ENCODE data around the gene RNF103. TPM values are rescaled to one million over a fixed set of nuclear protein-coding genes. Genes with fewer than 3 reads are reported as not detected.

Gene RNF103
- total RNA-seq, 3 donors from 2014 or later = 35.4 to 60.3 (median 37.4) TPM

DNA sequence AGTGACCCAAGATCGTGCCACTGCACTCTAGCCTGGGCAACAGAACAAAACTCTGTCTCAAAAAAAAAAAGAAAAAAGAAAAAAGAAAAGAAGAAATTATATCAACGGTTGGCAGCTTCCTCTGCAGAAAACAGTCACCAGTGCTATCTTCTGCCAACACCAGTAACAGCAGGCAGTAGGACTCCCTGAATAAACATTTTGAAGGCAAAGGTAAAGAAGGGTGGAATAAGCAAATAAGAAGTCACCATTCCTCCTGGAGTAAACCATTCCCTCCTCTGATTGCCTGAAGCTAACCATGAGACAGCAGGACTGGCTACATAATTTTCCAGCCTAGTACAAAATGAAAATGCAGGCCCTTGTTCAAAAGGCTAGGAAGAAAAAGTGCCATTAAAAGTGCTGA is 9.0 kb upstream of the RNF103 start:
- TF ChIP-seq POLR2AphosphoS5 (IDR thresholded peaks at IDR 0.05) (no peak), POLR2A (IDR thresholded peaks at IDR 0.05) (no peak)
- TF ChIP-seq, protein P1, sequence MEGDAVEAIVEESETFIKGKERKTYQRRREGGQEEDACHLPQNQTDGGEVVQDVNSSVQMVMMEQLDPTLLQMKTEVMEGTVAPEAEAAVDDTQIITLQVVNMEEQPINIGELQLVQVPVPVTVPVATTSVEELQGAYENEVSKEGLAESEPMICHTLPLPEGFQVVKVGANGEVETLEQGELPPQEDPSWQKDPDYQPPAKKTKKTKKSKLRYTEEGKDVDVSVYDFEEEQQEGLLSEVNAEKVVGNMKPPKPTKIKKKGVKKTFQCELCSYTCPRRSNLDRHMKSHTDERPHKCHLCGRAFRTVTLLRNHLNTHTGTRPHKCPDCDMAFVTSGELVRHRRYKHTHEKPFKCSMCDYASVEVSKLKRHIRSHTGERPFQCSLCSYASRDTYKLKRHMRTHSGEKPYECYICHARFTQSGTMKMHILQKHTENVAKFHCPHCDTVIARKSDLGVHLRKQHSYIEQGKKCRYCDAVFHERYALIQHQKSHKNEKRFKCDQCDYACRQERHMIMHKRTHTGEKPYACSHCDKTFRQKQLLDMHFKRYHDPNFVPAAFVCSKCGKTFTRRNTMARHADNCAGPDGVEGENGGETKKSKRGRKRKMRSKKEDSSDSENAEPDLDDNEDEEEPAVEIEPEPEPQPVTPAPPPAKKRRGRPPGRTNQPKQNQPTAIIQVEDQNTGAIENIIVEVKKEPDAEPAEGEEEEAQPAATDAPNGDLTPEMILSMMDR (IDR thresholded peaks at IDR 0.05) = no peak
- H3K9me3 ChIP-seq = no peaks in the 10 kb centered on the region

DNA sequence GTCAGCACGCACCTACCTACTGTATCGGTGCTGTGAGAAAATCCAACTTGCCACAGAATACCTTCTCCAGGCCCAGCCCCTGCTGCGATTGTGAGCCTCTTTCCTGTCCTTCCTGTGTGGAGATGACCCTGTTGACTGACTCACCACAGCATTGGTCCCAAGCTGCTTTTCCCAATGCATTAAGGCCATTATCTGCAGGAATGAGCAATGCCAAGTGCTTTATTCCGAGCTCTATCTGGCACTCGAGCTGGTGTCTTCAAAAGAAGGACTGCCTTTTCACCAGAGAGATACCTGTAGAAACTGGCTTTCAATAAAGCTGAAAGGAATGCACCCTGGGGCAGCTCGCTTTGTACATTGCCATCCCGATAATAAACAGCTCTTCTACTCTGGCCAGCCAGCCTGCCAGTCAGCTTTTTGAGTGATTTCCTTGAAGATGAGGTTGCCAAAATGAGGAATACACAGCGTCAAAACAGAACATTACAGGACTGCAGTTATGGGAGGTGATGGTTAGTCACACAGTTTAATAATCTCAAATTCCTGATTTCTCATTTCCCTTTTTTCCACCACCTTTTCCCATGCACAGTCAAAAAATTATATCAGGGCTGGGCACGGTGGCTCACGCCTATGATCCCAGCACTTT is 8.3 kb upstream of the RNF103 start:
- intact Hi-C loops (cut with DNase I; ENCODE audit: low total_unique reads) = no loop called here
- peak overlapping the region in 2 of 3 donors; percentile 27 to 49 for H3K4me3 ChIP-seq
- TF ChIP-seq, protein P1 (IDR thresholded peaks at IDR 0.05) = no peak
- TF ChIP-seq POLR2AphosphoS5 (IDR thresholded peaks at IDR 0.05) (no peak), POLR2A (IDR thresholded peaks at IDR 0.05) (no peak)
- no peaks in the 10 kb centered on the region for H3K9me3 ChIP-seq
- H3K27ac ChIP-seq = peak overlapping the region; percentile 66 to 86
- DNase-seq (ENCODE audit: low spot score in 2 of 2) = peak in 1 of 2 donors; percentile 54
- peaks cover 0 to 6% of the 10 kb centered on the region in 2 donors for H3K4me1 ChIP-seq
- no peaks in the 10 kb centered on the region for H3K27me3 ChIP-seq
- H3K36me3 ChIP-seq = no peaks in the 10 kb centered on the region

More for the DNA sequence above, 9.0 kb upstream of the RNF103 start:
- peaks cover 0 to 6% of the 10 kb centered on the region in 2 donors for H3K4me1 ChIP-seq
- no peak for DNase-seq (ENCODE audit: low spot score in 2 of 2)
- H3K27me3 ChIP-seq = no peaks in the 10 kb centered on the region
- intact Hi-C loops (cut with DNase I; ENCODE audit: low total_unique reads) = no loop called here
- peak overlapping the region; percentile 66 to 74 for H3K27ac ChIP-seq
- no peaks in the 10 kb centered on the region for H3K36me3 ChIP-seq
- no peak overlapping the region for H3K4me3 ChIP-seq

DNA sequence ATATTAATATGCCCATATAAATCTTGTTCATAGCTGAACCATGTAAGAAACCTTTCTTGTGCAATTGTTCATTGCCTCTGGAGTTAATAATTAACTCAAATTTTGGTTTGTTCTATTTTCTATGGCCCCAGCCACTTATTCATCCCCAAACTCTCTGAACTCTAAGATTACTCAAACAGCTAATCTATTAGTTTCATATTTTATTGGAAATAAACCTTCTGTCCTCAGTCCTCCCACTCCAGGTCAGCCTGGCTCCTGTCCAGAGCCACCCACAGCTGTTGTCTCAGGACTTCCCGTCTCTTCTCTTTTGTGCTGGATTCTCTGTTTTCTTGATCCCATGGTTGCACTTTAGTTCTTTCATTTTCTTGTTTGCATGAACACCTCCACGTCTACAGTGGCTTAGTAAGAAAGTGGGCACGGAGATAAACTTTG is 4.4 kb upstream of the RNF103 start:
- Histone ChIP-seq H3K27me3 (no peaks in the 10 kb centered on the region), H3K36me3 (no peaks in the 10 kb centered on the region), H3K4me3 (no peak overlapping the region), H3K4me1 (peaks cover 0 to 5% of the 10 kb centered on the region in 2 donors), H3K27ac (no peak overlapping the region), H3K9me3 (no peaks in the 10 kb centered on the region)
- TF ChIP-seq, protein P1 (IDR thresholded peaks at IDR 0.05) = no peak
- TF ChIP-seq POLR2AphosphoS5 (IDR thresholded peaks at IDR 0.05) (no peak), POLR2A (IDR thresholded peaks at IDR 0.05) (no peak)
- DNase-seq (ENCODE audit: low spot score in 2 of 2) = no peak
- intact Hi-C loops (cut with DNase I; ENCODE audit: low total_unique reads) = no loop called here

DNA sequence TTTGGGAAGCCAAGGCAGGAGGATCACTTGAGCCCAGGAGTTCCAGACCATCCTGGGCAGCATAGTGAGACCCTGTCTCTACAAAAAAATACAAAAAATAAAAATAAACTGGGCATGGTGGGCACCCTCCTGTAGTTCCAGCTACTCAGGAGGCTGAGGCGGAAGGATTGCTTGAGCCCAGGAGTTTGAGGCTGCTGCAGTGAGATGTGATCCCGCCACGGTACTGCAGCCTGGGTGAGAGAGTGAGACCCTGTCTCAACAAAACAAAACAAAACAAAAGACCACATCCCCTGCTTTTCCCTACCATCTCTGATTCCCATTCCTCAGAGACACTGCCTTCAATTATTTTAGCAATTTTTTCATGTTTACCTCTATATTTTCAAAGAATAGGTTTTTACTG is 3.9 kb upstream of the RNF103 start:
- Histone ChIP-seq H3K36me3 (no peaks in the 10 kb centered on the region), H3K4me3 (no peak overlapping the region), H3K27me3 (no peaks in the 10 kb centered on the region), H3K27ac (no peak overlapping the region), H3K4me1 (no peaks in the 10 kb centered on the region), H3K9me3 (no peaks in the 10 kb centered on the region)
- TF ChIP-seq POLR2AphosphoS5 (IDR thresholded peaks at IDR 0.05) = no peak
- no peak for TF ChIP-seq POLR2A (IDR thresholded peaks at IDR 0.05)
- TF ChIP-seq, protein P1 (IDR thresholded peaks at IDR 0.05) = no peak
- intact Hi-C loops (cut with DNase I; ENCODE audit: low total_unique reads) = no loop called here
- no peak for DNase-seq (ENCODE audit: low spot score in 2 of 2)

DNA sequence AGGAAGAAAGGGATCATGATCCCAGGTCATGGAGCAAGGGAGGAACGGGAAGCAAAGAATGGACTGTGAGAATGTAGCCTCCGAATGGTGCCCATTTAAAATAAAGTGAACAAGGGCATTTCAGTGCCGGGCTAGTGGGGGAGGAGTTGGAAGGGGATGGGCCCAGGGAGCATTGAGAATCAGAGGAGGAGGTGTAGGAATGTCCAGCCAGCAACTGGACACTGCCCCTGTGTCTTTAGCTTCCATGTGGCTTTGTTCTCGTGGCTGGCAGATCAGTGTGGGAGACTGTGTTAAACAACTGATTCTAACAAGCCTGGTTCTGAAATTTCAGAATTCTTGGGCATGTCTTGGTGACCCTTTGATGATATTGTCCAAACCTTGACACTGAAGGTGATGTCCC is 1.4 kb upstream of the RNF103 start:
- Histone ChIP-seq H3K27ac (peak overlapping the region in 1 of 2 donors; percentile 42), H3K9me3 (no peaks in the 10 kb centered on the region), H3K36me3 (no peaks in the 10 kb centered on the region), H3K4me1 (peaks cover 0 to 4% of the 10 kb centered on the region in 2 donors), H3K4me3 (no peak overlapping the region), H3K27me3 (no peaks in the 10 kb centered on the region)
- DNase-seq (ENCODE audit: low spot score in 2 of 2) = no peak
- intact Hi-C loops (cut with DNase I; ENCODE audit: low total_unique reads) = no loop called here
- no peak for TF ChIP-seq POLR2AphosphoS5 (IDR thresholded peaks at IDR 0.05)
- TF ChIP-seq POLR2A (IDR thresholded peaks at IDR 0.05) = no peak
- TF ChIP-seq, protein P1 (IDR thresholded peaks at IDR 0.05) = no peak

All from breast epithelium (tissue), 4 donors.